Measurements from ENCODE around the gene STAT5A.

DNA sequence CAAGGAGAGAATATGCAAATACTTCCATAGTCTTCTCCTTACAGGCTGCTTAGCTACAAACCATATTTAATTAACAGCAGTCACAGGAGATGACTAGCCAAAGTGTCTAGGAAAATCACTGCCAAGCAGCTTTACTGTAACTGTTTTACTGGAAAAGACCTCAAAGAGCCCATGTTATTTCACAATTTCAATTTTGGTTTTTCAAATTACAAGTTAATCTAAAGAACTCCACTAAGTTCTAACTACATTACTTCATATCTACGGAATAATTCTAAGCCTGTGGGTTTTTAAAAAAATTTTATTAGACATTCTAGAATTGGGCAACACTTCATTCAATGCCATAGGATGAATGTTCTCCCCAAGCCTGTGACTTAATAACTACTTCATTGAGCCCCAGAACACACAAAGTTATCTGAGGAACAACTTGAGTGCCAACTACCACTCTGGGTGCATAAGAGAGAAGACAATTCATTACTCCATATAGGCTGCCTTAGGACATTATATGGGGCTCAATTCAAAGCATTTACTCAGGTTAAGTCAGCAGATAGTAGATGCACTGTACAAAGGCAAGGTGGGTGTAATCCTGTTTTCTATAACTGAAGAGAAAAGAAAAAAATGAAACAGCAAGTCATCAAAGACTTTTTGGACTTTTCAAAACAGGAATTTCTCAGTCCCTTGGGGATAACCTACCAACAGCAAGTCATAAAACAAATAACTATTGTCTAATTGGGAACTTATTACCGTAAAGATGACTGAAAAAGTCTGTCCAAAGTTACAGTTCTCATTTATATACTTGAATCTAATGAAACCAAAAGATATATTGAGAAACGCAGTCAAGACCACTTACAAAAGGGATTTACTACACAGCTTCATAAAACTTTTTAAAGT lies 66.9 kb downstream of the STAT5A start:
- TF ChIP-seq, protein P1, sequence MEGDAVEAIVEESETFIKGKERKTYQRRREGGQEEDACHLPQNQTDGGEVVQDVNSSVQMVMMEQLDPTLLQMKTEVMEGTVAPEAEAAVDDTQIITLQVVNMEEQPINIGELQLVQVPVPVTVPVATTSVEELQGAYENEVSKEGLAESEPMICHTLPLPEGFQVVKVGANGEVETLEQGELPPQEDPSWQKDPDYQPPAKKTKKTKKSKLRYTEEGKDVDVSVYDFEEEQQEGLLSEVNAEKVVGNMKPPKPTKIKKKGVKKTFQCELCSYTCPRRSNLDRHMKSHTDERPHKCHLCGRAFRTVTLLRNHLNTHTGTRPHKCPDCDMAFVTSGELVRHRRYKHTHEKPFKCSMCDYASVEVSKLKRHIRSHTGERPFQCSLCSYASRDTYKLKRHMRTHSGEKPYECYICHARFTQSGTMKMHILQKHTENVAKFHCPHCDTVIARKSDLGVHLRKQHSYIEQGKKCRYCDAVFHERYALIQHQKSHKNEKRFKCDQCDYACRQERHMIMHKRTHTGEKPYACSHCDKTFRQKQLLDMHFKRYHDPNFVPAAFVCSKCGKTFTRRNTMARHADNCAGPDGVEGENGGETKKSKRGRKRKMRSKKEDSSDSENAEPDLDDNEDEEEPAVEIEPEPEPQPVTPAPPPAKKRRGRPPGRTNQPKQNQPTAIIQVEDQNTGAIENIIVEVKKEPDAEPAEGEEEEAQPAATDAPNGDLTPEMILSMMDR (IDR thresholded peaks at IDR 0.05), result no peak
- TF ChIP-seq POLR2A (IDR thresholded peaks at IDR 0.05), result no peak
